Upper lobe of right lung (tissue), 1 donor: Measurements from ENCODE around the gene STAT5B. TPM values are rescaled to one million over a fixed set of nuclear protein-coding genes. Genes with fewer than 3 reads are reported as not detected.
"Not testable (repeated sequence)": the region's sequence is repeated elsewhere in the genome, so short reads cannot be mapped to it uniquely, and the experiment has no call there.

Experiments used
- ATAC-seq: fragments of 200-7000 bp; cut with Tn5 transposase; one replicate; pipeline ENCODE4 v1.9.1; 2020; ENCODE audit warnings: mild to moderate bottlenecking, moderate library complexity
- DNase-seq: peaks from one replicate; pipeline ENCODE4 v3.0.0-alpha.2; 2020
- H3K27ac ChIP-seq: fragments of 200-600 bp; one replicate; pipeline ENCODE4 v1.8.0; 2022
- H3K27me3 ChIP-seq: fragments of 200-600 bp; one replicate; pipeline ENCODE4 v1.8.0; 2022; ENCODE audit warnings: mild to moderate bottlenecking
- H3K36me3 ChIP-seq: fragments of 200-600 bp; one replicate; pipeline ENCODE4 v1.8.0; 2022
- H3K4me1 ChIP-seq: fragments of 200-600 bp; one replicate; pipeline ENCODE4 v1.8.0; 2022
- H3K4me3 ChIP-seq: fragments of 200-600 bp; one replicate; pipeline ENCODE4 v1.8.0; 2022; ENCODE audit warnings: mild to moderate bottlenecking
- H3K9me3 ChIP-seq: fragments of 200-600 bp; one replicate; pipeline ENCODE4 v1.8.0; 2022
- intact Hi-C: fragments of 100-400 bp; cut with DNase I; formaldehyde crosslinking; loops from one replicate; pipeline ENCODE4 v1.11.0; 2022
- total RNA-seq: library from RNA; stranded (reverse); fragmentation: NEBNext Ultra II Directional; extraction: Animal tissue kit (Norgen Biotek cat#: 25700); gene quantifications from one replicate; pipeline ENCODE4 v1.2.1, GENCODE V29; 2021
- TF ChIP-seq, protein P1 (sequence below): fragments of 200-600 bp; IDR thresholded peaks from one replicate; pipeline ENCODE4 v1.8.0; 2022; ENCODE audit warnings: antibody characterized with exemption
- donor health status: DM: no; HTN: yes; CAD: no; lungs with severe emphysema.

The STAT5B gene
- total RNA-seq, 1 donor from 2014 or later: 71.0 TPM

DNA sequence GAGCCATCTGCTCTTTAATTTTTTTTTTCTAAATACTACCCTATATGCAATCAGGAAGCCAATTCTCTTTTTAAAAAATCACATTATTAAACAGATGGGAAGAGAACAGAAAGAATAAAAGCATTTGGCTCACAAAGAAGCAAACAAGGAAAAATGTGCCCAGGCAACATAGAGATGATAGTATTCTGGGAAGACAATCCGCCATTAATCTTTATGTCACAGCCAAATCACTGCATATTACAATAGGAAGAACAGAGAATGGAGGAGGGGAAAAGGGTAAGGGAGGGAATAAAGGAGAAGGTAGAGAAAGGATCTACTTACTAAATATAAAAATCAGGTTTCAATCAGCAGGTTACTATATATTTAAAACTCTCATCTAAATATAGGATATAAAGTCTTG is 34.3 kb downstream of the STAT5B start:
- intact Hi-C loops: no loop called here
- TF ChIP-seq, protein P1, sequence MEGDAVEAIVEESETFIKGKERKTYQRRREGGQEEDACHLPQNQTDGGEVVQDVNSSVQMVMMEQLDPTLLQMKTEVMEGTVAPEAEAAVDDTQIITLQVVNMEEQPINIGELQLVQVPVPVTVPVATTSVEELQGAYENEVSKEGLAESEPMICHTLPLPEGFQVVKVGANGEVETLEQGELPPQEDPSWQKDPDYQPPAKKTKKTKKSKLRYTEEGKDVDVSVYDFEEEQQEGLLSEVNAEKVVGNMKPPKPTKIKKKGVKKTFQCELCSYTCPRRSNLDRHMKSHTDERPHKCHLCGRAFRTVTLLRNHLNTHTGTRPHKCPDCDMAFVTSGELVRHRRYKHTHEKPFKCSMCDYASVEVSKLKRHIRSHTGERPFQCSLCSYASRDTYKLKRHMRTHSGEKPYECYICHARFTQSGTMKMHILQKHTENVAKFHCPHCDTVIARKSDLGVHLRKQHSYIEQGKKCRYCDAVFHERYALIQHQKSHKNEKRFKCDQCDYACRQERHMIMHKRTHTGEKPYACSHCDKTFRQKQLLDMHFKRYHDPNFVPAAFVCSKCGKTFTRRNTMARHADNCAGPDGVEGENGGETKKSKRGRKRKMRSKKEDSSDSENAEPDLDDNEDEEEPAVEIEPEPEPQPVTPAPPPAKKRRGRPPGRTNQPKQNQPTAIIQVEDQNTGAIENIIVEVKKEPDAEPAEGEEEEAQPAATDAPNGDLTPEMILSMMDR: no peak
- H3K36me3 ChIP-seq: no peaks in the 10 kb centered on the region
- H3K9me3 ChIP-seq: no peaks in the 10 kb centered on the region
- no peak overlapping the region for H3K4me3 ChIP-seq
- DNase-seq (no peak), ATAC-seq (no peak)
- H3K4me1 ChIP-seq: no peaks in the 10 kb centered on the region
- H3K27me3 ChIP-seq: no peaks in the 10 kb centered on the region
- H3K27ac ChIP-seq: no peak overlapping the region

DNA sequence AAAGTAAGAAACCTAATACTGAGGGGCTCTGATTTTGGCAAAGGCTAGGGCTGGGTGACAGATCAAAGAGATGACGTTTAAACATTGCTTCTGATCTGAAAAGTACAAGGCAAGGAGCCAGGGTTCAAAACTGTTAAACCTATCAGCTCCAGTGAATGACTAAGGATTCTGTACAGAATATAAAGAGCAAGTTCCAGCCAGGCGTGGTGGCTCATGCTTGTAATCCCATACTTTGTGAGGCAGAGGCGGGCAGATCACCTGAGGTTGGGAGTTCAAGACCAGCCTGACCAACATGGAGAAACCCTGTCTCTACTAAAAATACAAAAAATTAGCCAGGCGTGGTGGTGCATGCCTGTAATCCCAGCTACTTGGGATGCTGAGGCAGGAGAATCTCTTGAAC is 35.3 kb downstream of the STAT5B start:
- H3K4me3 ChIP-seq, H3K36me3 ChIP-seq, H3K27me3 ChIP-seq, ATAC-seq, H3K4me1 ChIP-seq, H3K27ac ChIP-seq, H3K9me3 ChIP-seq, intact Hi-C loops, DNase-seq: not testable (repeated sequence)

DNA sequence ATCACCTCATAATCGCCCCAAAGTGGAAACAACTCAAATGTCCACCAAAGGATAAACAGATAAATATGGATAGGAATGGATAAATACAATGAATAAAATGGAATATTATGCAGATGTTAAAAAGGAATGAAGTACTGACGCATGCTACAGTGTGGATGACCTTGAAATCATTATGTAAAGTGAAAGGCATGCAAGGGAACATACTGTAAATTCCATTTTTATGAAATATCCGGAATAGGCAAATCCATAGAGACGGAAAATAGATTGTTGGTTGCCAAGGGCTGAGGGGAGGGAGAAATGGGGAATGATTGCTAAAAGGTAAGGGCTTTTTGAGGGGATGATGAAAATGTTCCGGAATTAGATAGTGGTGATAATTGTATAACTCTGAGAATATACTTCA is 36.0 kb downstream of the STAT5B start:
- TF ChIP-seq, protein P1: no peak
- Histone ChIP-seq H3K9me3 (no peaks in the 10 kb centered on the region), H3K27ac (no peak overlapping the region), H3K27me3 (no peaks in the 10 kb centered on the region), H3K36me3 (no peaks in the 10 kb centered on the region), H3K4me3 (no peak overlapping the region), H3K4me1 (no peaks in the 10 kb centered on the region)
- DNase-seq (no peak), ATAC-seq (no peak)
- intact Hi-C loops: no loop called here

DNA sequence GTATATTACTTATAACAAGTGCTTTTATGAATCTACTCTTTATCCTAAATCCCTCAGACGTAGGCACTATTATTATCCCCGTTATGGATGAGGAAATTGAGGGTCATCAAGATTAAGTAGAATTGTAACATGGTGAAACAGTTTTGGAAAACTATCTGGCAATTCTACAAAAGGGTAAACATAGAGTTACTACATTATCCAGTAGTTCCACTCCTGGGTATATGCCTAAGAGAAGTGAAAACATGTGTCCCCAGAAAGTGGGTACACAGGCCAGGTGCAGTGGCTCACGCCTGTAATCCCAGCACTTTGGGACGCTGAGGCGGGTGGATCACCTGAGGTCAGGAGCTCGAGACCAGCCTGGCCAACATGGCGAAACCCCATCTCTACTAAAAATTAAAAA is 36.6 kb downstream of the STAT5B start:
- H3K27me3 ChIP-seq, H3K9me3 ChIP-seq, H3K4me3 ChIP-seq, H3K36me3 ChIP-seq, H3K27ac ChIP-seq, intact Hi-C loops, ATAC-seq, DNase-seq, H3K4me1 ChIP-seq: not testable (repeated sequence)

DNA sequence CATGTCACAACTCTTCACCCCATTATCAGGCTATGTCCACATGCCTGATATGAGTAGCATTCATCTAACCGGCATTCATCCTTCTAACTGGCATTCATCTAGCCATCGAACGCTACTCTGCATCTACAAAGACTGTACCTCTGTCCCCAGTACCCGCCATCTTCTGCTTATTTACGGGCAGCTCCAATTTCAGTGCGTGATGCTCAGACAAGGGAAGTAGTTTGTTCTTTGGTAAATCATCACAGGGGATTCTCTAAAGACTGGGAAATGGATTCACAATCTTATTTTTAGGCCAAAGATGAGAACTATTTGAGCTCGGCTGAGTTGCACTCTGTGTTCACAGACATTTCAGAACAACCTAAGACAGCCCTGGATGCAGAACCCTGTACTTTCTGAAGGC is 39.4 kb downstream of the STAT5B start:
- H3K4me1 ChIP-seq: peaks cover 7% of the 10 kb centered on the region
- DNase-seq: no peak
- H3K4me3 ChIP-seq: no peak overlapping the region
- intact Hi-C loops: no loop called here
- ATAC-seq: no peak
- TF ChIP-seq, protein P1: no peak
- no peak overlapping the region for H3K27ac ChIP-seq
- H3K36me3 ChIP-seq: no peaks in the 10 kb centered on the region
- H3K27me3 ChIP-seq: no peaks in the 10 kb centered on the region
- H3K9me3 ChIP-seq: no peaks in the 10 kb centered on the region

DNA sequence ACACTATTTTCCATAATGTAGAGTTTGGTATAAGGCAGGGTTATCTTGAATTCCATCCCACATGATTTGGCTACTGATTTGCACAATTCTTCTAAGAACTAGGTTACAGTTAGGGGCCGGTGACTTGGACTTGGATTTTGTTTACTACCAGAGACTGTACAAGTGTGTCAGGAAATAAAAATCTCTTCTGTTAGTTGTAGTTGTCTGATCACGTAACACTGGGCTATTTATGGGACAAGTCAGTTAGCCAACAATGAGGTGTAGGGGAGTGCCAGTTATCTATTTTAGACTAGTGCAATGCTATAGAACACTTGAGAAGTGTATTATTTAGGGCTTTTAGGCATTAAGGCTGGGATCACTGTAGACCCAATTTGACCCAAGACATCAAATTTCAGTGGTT is 42.2 kb downstream of the STAT5B start:
- no peaks in the 10 kb centered on the region for H3K27me3 ChIP-seq
- H3K4me1 ChIP-seq: peaks cover 7% of the 10 kb centered on the region
- no peak for ATAC-seq
- no peak for DNase-seq
- intact Hi-C loops: no loop called here
- no peak overlapping the region for H3K4me3 ChIP-seq
- TF ChIP-seq, protein P1: no peak
- H3K9me3 ChIP-seq: no peaks in the 10 kb centered on the region
- no peak overlapping the region for H3K27ac ChIP-seq
- H3K36me3 ChIP-seq: no peaks in the 10 kb centered on the region

DNA sequence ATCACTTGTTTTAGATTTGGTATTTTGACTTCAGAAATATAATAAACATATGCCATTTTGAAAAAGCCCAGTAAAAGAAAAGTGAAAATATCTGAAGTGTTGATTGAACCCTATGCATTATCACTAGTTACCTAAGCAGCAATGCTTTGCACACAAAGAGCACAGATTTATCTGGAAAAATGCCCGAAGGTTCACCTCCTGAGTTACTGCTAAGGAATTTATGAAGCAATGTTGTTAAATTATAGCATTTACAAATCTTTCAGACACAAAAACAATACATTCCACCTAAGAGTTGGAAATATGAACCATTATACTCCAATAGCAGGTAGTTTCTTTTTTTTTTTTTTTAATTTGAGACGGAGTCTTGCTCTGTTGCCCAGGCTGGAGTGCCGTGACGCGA is 43.0 kb downstream of the STAT5B start:
- H3K36me3 ChIP-seq: no peaks in the 10 kb centered on the region
- ATAC-seq (no peak), DNase-seq (no peak)
- no peaks in the 10 kb centered on the region for H3K27me3 ChIP-seq
- no peak overlapping the region for H3K4me3 ChIP-seq
- peaks cover 12% of the 10 kb centered on the region for H3K4me1 ChIP-seq
- no peak overlapping the region for H3K27ac ChIP-seq
- TF ChIP-seq, protein P1: no peak
- H3K9me3 ChIP-seq: no peaks in the 10 kb centered on the region
- intact Hi-C loops: no loop called here
